Measurements from ENCODE around the gene DNAJC1. TPM values are rescaled to one million over a fixed set of nuclear protein-coding genes. Genes with fewer than 3 reads are reported as not detected.
"Not testable (repeated sequence)": the region's sequence is repeated elsewhere in the genome, so short reads cannot be mapped to it uniquely, and the experiment has no call there.

The DNAJC1 gene
- total RNA-seq, 2 experiments from 2014 or later: 16.8 to 19.3 TPM

DNA sequence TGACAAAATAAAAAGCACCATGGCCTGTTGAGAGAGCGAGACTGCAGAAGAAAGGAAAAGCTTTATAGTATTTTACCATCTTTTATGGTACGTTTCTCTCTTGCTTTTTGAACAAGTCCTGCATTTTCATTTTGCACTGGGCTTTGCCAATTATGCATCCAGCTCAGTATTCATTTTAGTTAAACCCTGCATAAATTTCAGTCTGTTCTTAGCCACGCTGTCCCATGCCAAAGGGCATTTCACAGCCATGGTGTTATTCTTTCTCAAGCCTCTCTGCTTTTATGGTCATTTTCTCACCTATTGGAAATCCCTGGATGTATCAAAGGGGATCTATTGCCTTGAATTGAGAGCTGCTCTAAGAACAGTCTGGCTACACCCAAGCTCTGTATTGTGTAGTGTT, 30.8 kb upstream of the DNAJC1 start:
- no peaks in the 10 kb centered on the region for H3K36me3 ChIP-seq (ENCODE audit: insufficient read depth, low read length)
- no peak overlapping the region for H3K4me3 ChIP-seq (ENCODE audit: low read length)
- H3K36me3 Mint-ChIP-seq (ENCODE audit: low read depth): no peaks in the 10 kb centered on the region
- H3K27me3 Mint-ChIP-seq: peaks cover 18% of the 10 kb centered on the region
- no peak overlapping the region for H3K4me3 Mint-ChIP-seq
- POLR2A ChIA-PET: no interaction called here
- no peak overlapping the region for H3K27ac Mint-ChIP-seq
- CTCF ChIA-PET: interaction anchor here (0.8 kb wide), 1 partner anchor 17 kb away, joined by 3 read pairs; no protein-coding TSS in a partner anchor
- peaks cover 3 to 13% of the 10 kb centered on the region in 2 experiments for H3K9me3 ChIP-seq (ENCODE audit: control insufficient read depth in 1 of 2, insufficient read depth in 1 of 2, low read length in 2 of 2)
- TF ChIP-seq, protein P1, sequence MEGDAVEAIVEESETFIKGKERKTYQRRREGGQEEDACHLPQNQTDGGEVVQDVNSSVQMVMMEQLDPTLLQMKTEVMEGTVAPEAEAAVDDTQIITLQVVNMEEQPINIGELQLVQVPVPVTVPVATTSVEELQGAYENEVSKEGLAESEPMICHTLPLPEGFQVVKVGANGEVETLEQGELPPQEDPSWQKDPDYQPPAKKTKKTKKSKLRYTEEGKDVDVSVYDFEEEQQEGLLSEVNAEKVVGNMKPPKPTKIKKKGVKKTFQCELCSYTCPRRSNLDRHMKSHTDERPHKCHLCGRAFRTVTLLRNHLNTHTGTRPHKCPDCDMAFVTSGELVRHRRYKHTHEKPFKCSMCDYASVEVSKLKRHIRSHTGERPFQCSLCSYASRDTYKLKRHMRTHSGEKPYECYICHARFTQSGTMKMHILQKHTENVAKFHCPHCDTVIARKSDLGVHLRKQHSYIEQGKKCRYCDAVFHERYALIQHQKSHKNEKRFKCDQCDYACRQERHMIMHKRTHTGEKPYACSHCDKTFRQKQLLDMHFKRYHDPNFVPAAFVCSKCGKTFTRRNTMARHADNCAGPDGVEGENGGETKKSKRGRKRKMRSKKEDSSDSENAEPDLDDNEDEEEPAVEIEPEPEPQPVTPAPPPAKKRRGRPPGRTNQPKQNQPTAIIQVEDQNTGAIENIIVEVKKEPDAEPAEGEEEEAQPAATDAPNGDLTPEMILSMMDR (IDR thresholded peaks at IDR 0.05): no peak
- peaks cover 13% of the 10 kb centered on the region for H3K4me1 Mint-ChIP-seq (ENCODE audit: low read depth)
- no peak overlapping the region for H3K27ac ChIP-seq (ENCODE audit: low read depth in 1 of 2, low read length in 2 of 2)
- ATAC-seq (ENCODE audit: poor library complexity) (no peak), DNase-seq (no peak)
- peaks cover 8% of the 10 kb centered on the region for H3K9me3 Mint-ChIP-seq
- H3K4me1 ChIP-seq (ENCODE audit: insufficient read depth, low read length): no peaks in the 10 kb centered on the region
- H3K27me3 ChIP-seq (ENCODE audit: control insufficient read depth in 1 of 2, insufficient read depth in 2 of 2, low read length in 2 of 2): peaks cover 10% of the 10 kb centered on the region in 2 experiments
- intact Hi-C loops (cut with DNase I, micrococcal nuclease): no loop called here

DNA sequence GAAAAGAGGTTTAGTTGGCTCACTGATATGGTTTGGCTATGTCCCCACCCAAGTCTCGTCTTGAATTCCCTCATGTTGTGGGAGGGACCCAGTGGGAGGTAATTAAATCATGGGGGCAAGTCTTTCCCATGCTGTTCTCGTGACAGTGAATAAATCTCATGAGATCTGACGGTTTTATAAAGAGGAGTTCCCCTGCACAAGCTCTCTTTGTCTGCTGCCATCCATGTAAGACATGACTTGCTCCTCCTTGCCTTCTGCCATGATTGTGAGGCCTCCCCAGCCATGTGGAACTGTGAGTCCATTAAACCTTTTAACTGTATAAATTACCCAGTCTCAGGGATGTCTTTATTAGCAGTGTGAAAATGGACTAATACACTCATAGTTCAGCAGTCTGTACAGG, 28.7 kb upstream of the DNAJC1 start:
- intact Hi-C loops (cut with DNase I, micrococcal nuclease); H3K9me3 Mint-ChIP-seq; H3K36me3 Mint-ChIP-seq (ENCODE audit: low read depth); H3K4me3 ChIP-seq (ENCODE audit: low read length); DNase-seq; H3K27ac Mint-ChIP-seq; ATAC-seq (ENCODE audit: poor library complexity); H3K36me3 ChIP-seq (ENCODE audit: insufficient read depth, low read length); H3K27ac ChIP-seq (ENCODE audit: low read depth in 1 of 2, low read length in 2 of 2); H3K4me1 ChIP-seq (ENCODE audit: insufficient read depth, low read length); H3K4me3 Mint-ChIP-seq; CTCF ChIA-PET; H3K27me3 ChIP-seq (ENCODE audit: control insufficient read depth in 1 of 2, insufficient read depth in 2 of 2, low read length in 2 of 2): not testable (repeated sequence)
- H3K9me3 ChIP-seq (ENCODE audit: control insufficient read depth in 1 of 2, insufficient read depth in 1 of 2, low read length in 2 of 2): peaks cover 3 to 13% of the 10 kb centered on the region in 2 experiments
- POLR2A ChIA-PET: interaction anchor here (1.7 kb wide), 1 partner anchor 29 kb away, joined by 4 read pairs; no protein-coding TSS in a partner anchor
- Mint-ChIP-seq H3K4me1 (ENCODE audit: low read depth) (peaks cover 23% of the 10 kb centered on the region), H3K27me3 (peaks cover 12% of the 10 kb centered on the region)

DNA sequence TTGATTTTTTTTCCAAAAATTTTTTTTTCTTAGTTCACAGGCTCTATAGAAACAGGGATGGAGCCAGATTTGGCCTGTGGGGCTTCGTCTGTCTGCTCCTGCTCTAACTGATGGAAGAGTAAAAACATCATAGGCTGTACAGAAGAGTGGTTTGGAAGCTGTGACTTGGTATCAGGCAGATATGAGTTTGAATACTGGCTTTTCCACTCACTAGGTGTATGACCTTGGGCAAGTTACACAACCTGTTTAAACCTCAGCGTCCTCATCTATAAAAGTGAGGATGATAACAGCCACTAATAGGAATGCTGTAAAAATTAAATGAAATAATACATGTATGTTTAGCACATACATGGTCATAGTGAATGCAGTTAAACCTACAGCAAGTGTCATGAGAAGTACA, 26.9 kb upstream of the DNAJC1 start:
- intact Hi-C loops (cut with DNase I, micrococcal nuclease): no loop called here
- Mint-ChIP-seq H3K4me3 (no peak overlapping the region), H3K36me3 (ENCODE audit: low read depth) (no peaks in the 10 kb centered on the region), H3K27me3 (peaks cover 3% of the 10 kb centered on the region), H3K27ac (no peak overlapping the region), H3K9me3 (peaks cover 1% of the 10 kb centered on the region), H3K4me1 (ENCODE audit: low read depth) (peaks cover 23% of the 10 kb centered on the region)
- DNase-seq: no peak
- CTCF ChIA-PET: no interaction called here
- TF ChIP-seq, protein P1 (IDR thresholded peaks at IDR 0.05): no peak
- peaks cover 3 to 5% of the 10 kb centered on the region in 2 experiments for H3K9me3 ChIP-seq (ENCODE audit: control insufficient read depth in 1 of 2, insufficient read depth in 1 of 2, low read length in 2 of 2)
- no peak overlapping the region for H3K4me3 ChIP-seq (ENCODE audit: low read length)
- peaks cover 6% of the 10 kb centered on the region in 2 experiments for H3K27me3 ChIP-seq (ENCODE audit: control insufficient read depth in 1 of 2, insufficient read depth in 2 of 2, low read length in 2 of 2)
- H3K36me3 ChIP-seq (ENCODE audit: insufficient read depth, low read length): no peaks in the 10 kb centered on the region
- POLR2A ChIA-PET: interaction anchor here (1.3 kb wide), 1 partner anchor 407 kb away, joined by 5 read pairs; no protein-coding TSS in a partner anchor
- no peaks in the 10 kb centered on the region for H3K4me1 ChIP-seq (ENCODE audit: insufficient read depth, low read length)
- no peak for ATAC-seq (ENCODE audit: poor library complexity)
- H3K27ac ChIP-seq (ENCODE audit: low read depth in 1 of 2, low read length in 2 of 2): no peak overlapping the region

All from CD4-positive, alpha-beta T cell (primary cell).